Prostate gland (tissue), 2 donors: ENCODE data around the gene MEIS2.

Source experiments
- CTCF ChIP-seq, 4 experiments: fragments of 200-600 bp in 2 of 4; fragments of 450-650 bp in 2 of 4; sonication (generic) in 2 of 4; IDR thresholded peaks; 1 replicate in 3 of 4; 2 replicates in 1 of 4; pipeline ENCODE4 v1.5.1; 2016 to 2019; ENCODE audit warnings: antibody characterized with exemption in 4 of 4, mild to moderate bottlenecking in 2 of 4, moderate library complexity in 2 of 4
- POLR2A ChIP-seq: fragments of 450-650 bp; IDR thresholded peaks from one replicate; pipeline ENCODE4 v1.6.1; 2016; ENCODE audit warnings: antibody characterized with exemption, mild to moderate bottlenecking
- POLR2AphosphoS5 ChIP-seq: sonication (generic); formaldehyde crosslinking; IDR thresholded peaks from one replicate; pipeline ENCODE4 v1.6.1; 2017; ENCODE audit warnings: antibody characterized with exemption

GRCh38 chr15:36938764-36939163 lies 161.6 kb downstream of the MEIS2 start:
- TF ChIP-seq CTCF (IDR thresholded peaks at IDR 0.05) (no peak), POLR2A (no peak), POLR2AphosphoS5 (no peak)
